GM12874 (cell line): Measurements from ENCODE around the gene PKD1L1.

ENCODE experiments used
- TF ChIP-seq, protein P1 (sequence below): IDR thresholded peaks from 2 replicates; pipeline ENCODE4 v1.5.1; 2011; ENCODE audit warnings: low read depth, mild to moderate bottlenecking, control low read depth, low read length, moderate library complexity; ENCODE audit not compliant: insufficient read depth

The PKD1L1 gene

GRCh38 chr7:47746468-47746867, 201.8 kb downstream of the PKD1L1 start:
- TF ChIP-seq, protein P1, sequence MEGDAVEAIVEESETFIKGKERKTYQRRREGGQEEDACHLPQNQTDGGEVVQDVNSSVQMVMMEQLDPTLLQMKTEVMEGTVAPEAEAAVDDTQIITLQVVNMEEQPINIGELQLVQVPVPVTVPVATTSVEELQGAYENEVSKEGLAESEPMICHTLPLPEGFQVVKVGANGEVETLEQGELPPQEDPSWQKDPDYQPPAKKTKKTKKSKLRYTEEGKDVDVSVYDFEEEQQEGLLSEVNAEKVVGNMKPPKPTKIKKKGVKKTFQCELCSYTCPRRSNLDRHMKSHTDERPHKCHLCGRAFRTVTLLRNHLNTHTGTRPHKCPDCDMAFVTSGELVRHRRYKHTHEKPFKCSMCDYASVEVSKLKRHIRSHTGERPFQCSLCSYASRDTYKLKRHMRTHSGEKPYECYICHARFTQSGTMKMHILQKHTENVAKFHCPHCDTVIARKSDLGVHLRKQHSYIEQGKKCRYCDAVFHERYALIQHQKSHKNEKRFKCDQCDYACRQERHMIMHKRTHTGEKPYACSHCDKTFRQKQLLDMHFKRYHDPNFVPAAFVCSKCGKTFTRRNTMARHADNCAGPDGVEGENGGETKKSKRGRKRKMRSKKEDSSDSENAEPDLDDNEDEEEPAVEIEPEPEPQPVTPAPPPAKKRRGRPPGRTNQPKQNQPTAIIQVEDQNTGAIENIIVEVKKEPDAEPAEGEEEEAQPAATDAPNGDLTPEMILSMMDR: no peak

DNA sequence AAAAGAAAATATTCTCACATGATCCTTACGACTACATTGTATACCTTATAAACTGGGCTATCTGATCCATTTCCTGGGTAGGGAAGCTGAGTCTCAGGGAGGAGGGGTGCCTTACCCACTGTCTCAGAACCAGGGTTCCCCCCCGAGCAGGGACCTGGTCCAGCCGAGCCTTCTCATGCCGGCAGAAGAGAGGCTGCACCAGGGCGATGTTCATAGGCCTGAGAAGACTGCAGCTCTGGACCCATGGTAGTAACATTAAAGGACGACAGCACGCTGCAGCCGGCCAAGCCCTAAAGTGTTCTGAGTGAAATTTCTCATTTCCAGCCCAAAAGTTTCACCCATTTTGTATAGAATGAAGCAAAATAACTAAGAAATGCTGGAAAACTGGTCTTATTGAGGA, 203.4 kb downstream of the PKD1L1 start:
- TF ChIP-seq, protein P1: no peak

DNA sequence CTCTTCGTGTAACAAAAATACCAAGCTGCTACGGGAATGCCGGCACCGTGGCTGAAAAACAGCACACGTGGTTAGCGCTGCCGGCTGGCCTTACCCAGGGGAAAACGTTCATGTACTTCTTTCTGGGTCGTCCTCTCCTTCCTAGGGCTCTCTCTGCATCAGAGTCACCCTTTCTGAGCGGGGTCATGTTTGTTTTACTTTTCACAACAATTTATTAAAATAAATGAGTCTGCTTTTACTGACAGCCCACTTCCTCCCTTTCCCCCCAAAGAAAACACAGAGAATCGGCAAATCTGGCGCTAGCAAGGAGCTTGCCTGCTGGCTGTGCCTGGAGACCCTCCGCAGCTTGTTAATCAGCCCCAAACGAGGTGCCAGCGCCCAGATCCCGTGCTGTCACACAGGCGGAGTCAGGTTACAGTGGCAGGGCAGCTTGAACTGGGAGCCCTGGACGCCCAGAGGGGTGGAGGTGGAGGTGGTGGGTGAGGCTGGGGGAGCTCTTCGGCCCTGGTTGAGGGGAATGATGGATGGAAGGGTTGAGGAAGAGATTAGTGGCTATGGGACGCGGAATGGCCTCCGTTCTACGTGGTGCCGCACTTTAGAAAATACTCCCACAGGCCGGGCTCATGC, 204.2 kb downstream of the PKD1L1 start:
- TF ChIP-seq, protein P1: no peak

- TF ChIP-seq, protein P1: no peak
These were observed 206.3 kb downstream of the PKD1L1 start for GRCh38 chr7:47741984-47742383.

- TF ChIP-seq, protein P1: no peak
These were observed 208.4 kb downstream of the PKD1L1 start for GRCh38 chr7:47739891-47740290.

DNA sequence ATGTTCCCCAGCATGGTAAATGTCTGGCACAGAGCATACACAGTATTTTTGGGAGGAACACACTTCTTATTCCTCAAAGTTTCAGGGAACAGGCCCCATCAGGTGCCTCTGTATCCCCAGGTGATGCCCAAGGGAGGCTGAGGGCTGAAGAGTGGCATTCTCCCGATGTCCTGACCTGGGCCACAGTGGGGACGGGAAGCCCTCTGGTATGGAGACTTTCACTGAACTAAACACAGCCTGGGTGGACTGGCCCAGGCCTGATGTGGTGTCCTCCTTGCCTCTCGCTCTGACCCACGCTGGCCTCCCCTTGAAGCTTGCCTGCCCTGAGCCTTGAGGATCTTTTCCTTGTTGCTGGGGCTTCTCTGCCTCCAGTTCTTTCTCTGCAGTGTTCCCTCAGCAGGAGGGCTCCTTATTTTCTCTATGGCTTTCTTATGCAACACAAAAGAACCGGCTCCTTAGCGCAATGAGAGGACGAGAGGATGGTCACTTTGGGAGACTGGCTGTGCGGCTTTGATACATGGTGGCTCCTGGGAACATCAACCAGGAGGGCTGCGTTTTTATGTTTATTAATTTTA, 208.9 kb downstream of the PKD1L1 start:
- TF ChIP-seq, protein P1: no peak

- TF ChIP-seq, protein P1: no peak
These were observed 209.6 kb downstream of the PKD1L1 start for GRCh38 chr7:47738563-47739166.
